Neural cell (in vitro differentiated cells): Measurements from ENCODE around the gene PCLAF. TPM values are rescaled to one million over a fixed set of nuclear protein-coding genes. Genes with fewer than 3 reads are reported as not detected.
"Not testable (repeated sequence)": the region's sequence is repeated elsewhere in the genome, so short reads cannot be mapped to it uniquely, and the experiment has no call there.

Source experiments
- H2AFZ ChIP-seq: fragments of 200-600, 300-800 bp; sonication (generic), shearing (Covaris generic); 2 replicates; pipeline ENCODE4 v1.6.0; 2014; ENCODE audit warnings: low read depth, mild to moderate bottlenecking, antibody characterized with exemption, low read length, moderate library complexity
- H3F3A ChIP-seq: fragments of 200-600 bp; shearing (Covaris generic); 2 replicates; pipeline ENCODE4 v1.6.1; 2016; ENCODE audit warnings: mild to moderate bottlenecking, moderate library complexity, mixed read lengths, antibody characterized with exemption, low read length; ENCODE audit not compliant: insufficient read depth, poor library complexity, severe bottlenecking
- H3K27ac ChIP-seq: fragments of 200-600, 300-800 bp; sonication (generic), shearing (Covaris generic); 2 replicates; pipeline ENCODE4 v1.5.1; 2014; ENCODE audit warnings: mild to moderate bottlenecking, low read length, moderate library complexity
- H3K27me3 ChIP-seq: fragments of 300-800, 200-600 bp; sonication (generic), shearing (Covaris generic); 2 replicates; pipeline ENCODE4 v1.6.0; 2014; ENCODE audit warnings: mild to moderate bottlenecking, low read depth, low read length, moderate library complexity; ENCODE audit not compliant: insufficient read depth
- H3K36me3 ChIP-seq: fragments of 300-800, 200-600 bp; sonication (generic), shearing (Covaris generic); 2 replicates; pipeline ENCODE4 v1.5.1; 2014; ENCODE audit warnings: mild to moderate bottlenecking, antibody characterized with exemption, low read length, moderate library complexity; ENCODE audit not compliant: insufficient read depth
- H3K4me2 ChIP-seq: fragments of 300-800, 200-600 bp; sonication (generic), shearing (Covaris generic); 2 replicates; pipeline ENCODE4 v1.6.0; 2014; ENCODE audit warnings: mild to moderate bottlenecking, low read length
- H3K4me3 ChIP-seq: fragments of 300-800, 200-600 bp; sonication (generic), shearing (Covaris generic); 2 replicates; pipeline ENCODE4 v1.5.1; 2014; ENCODE audit warnings: mild to moderate bottlenecking, low read length, moderate library complexity
- H3K79me2 ChIP-seq: fragments of 200-600 bp; shearing (Covaris generic); replicated peaks from 2 replicates; pipeline ENCODE4 v1.6.0; 2014; ENCODE audit warnings: mild to moderate bottlenecking, low read length, moderate library complexity; ENCODE audit not compliant: insufficient read depth
- H3K9ac ChIP-seq: fragments of 300-800, 200-600 bp; sonication (generic), shearing (Covaris generic); 2 replicates; pipeline ENCODE4 v1.6.1; 2016; ENCODE audit warnings: mild to moderate bottlenecking, low read length, mixed read lengths
- H3K9me2 ChIP-seq: fragments of 200-600 bp; shearing (Covaris generic); 2 replicates; pipeline ENCODE4 v1.6.1; 2016; ENCODE audit warnings: mild to moderate bottlenecking, low read length, mixed read lengths; ENCODE audit not compliant: insufficient read depth
- H3K9me3 ChIP-seq: fragments of 200-600, 300-800 bp; sonication (generic), shearing (Covaris generic); 2 replicates; pipeline ENCODE4 v1.6.1; 2016; ENCODE audit warnings: mild to moderate bottlenecking, mixed run types, low read length, moderate library complexity, mixed read lengths
- H4K20me1 ChIP-seq: fragments of 200-600 bp; shearing (Covaris generic); 2 replicates; pipeline ENCODE4 v1.6.1; 2016; ENCODE audit warnings: mild to moderate bottlenecking, mixed run types; ENCODE audit not compliant: insufficient read depth
- EP300 ChIP-seq: fragments of 450-650 bp; conservative IDR thresholded peaks from 2 replicates; pipeline ENCODE4 v1.6.1; 2014; ENCODE audit warnings: antibody characterized with exemption, mild to moderate bottlenecking, moderate library complexity; ENCODE audit not compliant: poor library complexity, severe bottlenecking
- EZH2 ChIP-seq: fragments of 200-600, 300-800 bp; shearing (Covaris generic), sonication (generic); IDR thresholded peaks from 2 replicates; pipeline ENCODE4 v1.6.1; 2014; ENCODE audit warnings: antibody characterized with exemption, low read length, borderline replicate concordance, mild to moderate bottlenecking; ENCODE audit not compliant: insufficient read depth, poor library complexity, severe bottlenecking
- MXI1 ChIP-seq: fragments of 450-650 bp; conservative IDR thresholded peaks from 2 replicates; pipeline ENCODE4 v1.6.1; 2014; ENCODE audit warnings: antibody characterized with exemption, mild to moderate bottlenecking; ENCODE audit not compliant: poor library complexity, severe bottlenecking
- POLR2AphosphoS5 ChIP-seq: IDR thresholded peaks from 2 replicates; pipeline ENCODE4 v1.6.1; 2012
- RAD21 ChIP-seq: fragments of 450-650 bp; conservative IDR thresholded peaks from 2 replicates; pipeline ENCODE4 v1.6.1; 2014; ENCODE audit warnings: antibody characterized with exemption, mild to moderate bottlenecking, moderate library complexity
- SMC3 ChIP-seq: fragments of 450-650 bp; conservative IDR thresholded peaks from 2 replicates; pipeline ENCODE4 v1.6.1; 2014; ENCODE audit warnings: antibody characterized with exemption, mild to moderate bottlenecking, moderate library complexity; ENCODE audit not compliant: poor library complexity
- TAF1 ChIP-seq: IDR thresholded peaks from 2 replicates; pipeline ENCODE4 v1.6.1; 2012; ENCODE audit warnings: low read depth
- polyA plus RNA-seq: library from polyadenylated mRNA; depleted of rRNA; stranded (reverse); fragments of >200 nt; gene quantifications from 2 replicates; pipeline ENCODE4 v1.2.3, GENCODE V29; 2014
- TF ChIP-seq, protein P1 (sequence below): IDR thresholded peaks from 2 replicates; pipeline ENCODE4 v1.6.1; 2012; ENCODE audit warnings: borderline replicate concordance
- TF ChIP-seq, protein P2 (sequence below): fragments of 450-650 bp; IDR thresholded peaks from 2 replicates; pipeline ENCODE4 v1.5.1; 2014; ENCODE audit warnings: antibody characterized with exemption, mild to moderate bottlenecking, moderate library complexity; ENCODE audit not compliant: poor library complexity, severe bottlenecking

The PCLAF gene
- polyA plus RNA-seq, 1 donor from 2014 or later: 10.8 TPM

DNA sequence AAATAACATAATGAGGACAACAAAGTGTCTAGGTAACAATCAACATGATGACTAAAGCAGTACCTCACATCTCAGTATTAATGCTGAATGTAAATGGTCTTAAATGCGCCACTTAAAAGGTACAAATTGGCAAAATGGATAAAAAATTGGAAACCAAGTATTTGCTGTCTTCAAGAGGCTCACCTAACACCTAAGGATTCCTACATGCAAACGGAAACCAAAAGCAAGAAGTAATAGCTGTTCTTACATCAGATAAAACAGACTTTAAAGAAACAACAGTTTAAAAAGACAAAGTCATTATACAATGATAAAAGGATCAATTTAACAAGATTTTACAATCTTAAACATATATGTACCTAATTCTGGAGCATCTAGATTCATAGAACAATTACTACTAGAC, 47.7 kb downstream of the PCLAF start:
- H2AFZ ChIP-seq: no peak overlapping the region
- no peak overlapping the region for H3K4me3 ChIP-seq
- no peak overlapping the region for H3K4me2 ChIP-seq
- no peaks in the 10 kb centered on the region for H4K20me1 ChIP-seq
- no peaks in the 10 kb centered on the region for H3F3A ChIP-seq
- no peaks in the 10 kb centered on the region for H3K36me3 ChIP-seq
- H3K9ac ChIP-seq: no peak overlapping the region
- no peak overlapping the region for H3K27ac ChIP-seq
- H3K9me3 ChIP-seq: no peaks in the 10 kb centered on the region
- no peaks in the 10 kb centered on the region for H3K27me3 ChIP-seq
- H3K79me2 ChIP-seq: no peaks in the 10 kb centered on the region
- no peaks in the 10 kb centered on the region for H3K9me2 ChIP-seq
- TF ChIP-seq RAD21: no peak
- TF ChIP-seq POLR2AphosphoS5: no peak
- TF ChIP-seq, protein P1, sequence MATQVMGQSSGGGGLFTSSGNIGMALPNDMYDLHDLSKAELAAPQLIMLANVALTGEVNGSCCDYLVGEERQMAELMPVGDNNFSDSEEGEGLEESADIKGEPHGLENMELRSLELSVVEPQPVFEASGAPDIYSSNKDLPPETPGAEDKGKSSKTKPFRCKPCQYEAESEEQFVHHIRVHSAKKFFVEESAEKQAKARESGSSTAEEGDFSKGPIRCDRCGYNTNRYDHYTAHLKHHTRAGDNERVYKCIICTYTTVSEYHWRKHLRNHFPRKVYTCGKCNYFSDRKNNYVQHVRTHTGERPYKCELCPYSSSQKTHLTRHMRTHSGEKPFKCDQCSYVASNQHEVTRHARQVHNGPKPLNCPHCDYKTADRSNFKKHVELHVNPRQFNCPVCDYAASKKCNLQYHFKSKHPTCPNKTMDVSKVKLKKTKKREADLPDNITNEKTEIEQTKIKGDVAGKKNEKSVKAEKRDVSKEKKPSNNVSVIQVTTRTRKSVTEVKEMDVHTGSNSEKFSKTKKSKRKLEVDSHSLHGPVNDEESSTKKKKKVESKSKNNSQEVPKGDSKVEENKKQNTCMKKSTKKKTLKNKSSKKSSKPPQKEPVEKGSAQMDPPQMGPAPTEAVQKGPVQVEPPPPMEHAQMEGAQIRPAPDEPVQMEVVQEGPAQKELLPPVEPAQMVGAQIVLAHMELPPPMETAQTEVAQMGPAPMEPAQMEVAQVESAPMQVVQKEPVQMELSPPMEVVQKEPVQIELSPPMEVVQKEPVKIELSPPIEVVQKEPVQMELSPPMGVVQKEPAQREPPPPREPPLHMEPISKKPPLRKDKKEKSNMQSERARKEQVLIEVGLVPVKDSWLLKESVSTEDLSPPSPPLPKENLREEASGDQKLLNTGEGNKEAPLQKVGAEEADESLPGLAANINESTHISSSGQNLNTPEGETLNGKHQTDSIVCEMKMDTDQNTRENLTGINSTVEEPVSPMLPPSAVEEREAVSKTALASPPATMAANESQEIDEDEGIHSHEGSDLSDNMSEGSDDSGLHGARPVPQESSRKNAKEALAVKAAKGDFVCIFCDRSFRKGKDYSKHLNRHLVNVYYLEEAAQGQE: no peak
- TF ChIP-seq, protein P2, sequence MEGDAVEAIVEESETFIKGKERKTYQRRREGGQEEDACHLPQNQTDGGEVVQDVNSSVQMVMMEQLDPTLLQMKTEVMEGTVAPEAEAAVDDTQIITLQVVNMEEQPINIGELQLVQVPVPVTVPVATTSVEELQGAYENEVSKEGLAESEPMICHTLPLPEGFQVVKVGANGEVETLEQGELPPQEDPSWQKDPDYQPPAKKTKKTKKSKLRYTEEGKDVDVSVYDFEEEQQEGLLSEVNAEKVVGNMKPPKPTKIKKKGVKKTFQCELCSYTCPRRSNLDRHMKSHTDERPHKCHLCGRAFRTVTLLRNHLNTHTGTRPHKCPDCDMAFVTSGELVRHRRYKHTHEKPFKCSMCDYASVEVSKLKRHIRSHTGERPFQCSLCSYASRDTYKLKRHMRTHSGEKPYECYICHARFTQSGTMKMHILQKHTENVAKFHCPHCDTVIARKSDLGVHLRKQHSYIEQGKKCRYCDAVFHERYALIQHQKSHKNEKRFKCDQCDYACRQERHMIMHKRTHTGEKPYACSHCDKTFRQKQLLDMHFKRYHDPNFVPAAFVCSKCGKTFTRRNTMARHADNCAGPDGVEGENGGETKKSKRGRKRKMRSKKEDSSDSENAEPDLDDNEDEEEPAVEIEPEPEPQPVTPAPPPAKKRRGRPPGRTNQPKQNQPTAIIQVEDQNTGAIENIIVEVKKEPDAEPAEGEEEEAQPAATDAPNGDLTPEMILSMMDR: no peak
- no peak for TF ChIP-seq TAF1
- no peak for TF ChIP-seq MXI1
- TF ChIP-seq EZH2: no peak
- TF ChIP-seq EP300: no peak
- TF ChIP-seq SMC3: no peak

DNA sequence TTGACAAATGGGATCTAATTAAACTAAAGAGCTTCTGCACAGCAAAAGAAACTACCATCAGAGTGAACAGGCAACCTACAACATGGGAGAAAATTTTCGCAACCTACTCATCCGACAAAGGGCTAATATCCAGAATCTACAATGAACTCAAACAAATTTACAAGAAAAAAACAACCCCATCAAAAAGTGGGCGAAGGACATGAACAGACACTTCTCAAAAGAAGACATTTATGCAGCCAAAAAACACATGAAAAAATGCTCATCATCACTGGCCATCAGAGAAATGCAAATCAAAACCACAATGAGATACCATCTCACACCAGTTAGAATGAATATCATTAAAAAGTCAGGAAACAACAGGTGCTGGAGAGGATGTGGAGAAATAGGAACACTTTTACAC, 49.6 kb downstream of the PCLAF start:
- not testable (repeated sequence) for H3K4me3 ChIP-seq, H3K79me2 ChIP-seq, H3K9me3 ChIP-seq, H4K20me1 ChIP-seq, H3K36me3 ChIP-seq, H3F3A ChIP-seq, H3K4me2 ChIP-seq, H3K9ac ChIP-seq, H2AFZ ChIP-seq, H3K9me2 ChIP-seq, H3K27me3 ChIP-seq, H3K27ac ChIP-seq

DNA sequence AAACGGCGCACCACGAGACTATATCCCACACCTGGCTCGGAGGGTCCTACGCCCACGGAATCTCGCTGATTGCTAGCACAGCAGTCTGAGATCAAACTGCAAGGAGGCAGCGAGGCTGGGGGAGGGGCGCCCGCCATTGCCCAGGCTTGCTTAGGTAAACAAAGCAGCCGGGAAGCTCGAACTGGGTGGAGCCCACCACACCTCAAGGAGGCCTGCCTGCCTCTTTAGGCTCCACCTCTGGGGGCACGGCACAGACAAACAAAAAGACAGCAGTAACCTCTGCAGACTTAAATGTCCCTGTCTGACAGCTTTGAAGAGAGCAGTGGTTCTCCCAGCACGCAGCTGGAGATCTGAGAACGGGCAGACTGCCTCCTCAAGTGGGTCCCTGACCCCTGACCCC, 54.3 kb downstream of the PCLAF start:
- H2AFZ ChIP-seq, H3K9me3 ChIP-seq, H3K27ac ChIP-seq, H3K79me2 ChIP-seq, H3K4me3 ChIP-seq, H3K27me3 ChIP-seq, H4K20me1 ChIP-seq, H3K9ac ChIP-seq, H3K36me3 ChIP-seq, H3K9me2 ChIP-seq, H3K4me2 ChIP-seq, H3F3A ChIP-seq: not testable (repeated sequence)

DNA sequence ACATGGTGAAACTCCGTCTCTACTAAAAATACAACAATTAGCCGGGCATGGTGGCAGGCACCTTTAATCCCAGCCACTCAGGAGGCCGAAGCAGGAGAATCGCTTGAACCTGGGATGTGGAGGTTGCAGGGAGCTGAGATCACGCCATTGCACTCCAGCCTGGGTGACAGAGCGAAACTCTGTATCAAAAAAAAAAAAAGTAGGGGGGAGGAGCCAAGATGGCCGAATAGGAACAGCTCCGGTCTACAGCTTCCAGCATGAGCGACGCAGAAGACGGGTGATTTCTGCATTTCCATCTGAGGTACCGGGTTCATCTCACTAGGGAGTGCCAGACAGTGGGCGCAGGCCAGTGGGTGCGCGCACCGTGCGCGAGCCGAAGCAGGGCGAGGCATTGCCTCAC, 54.8 kb downstream of the PCLAF start:
- not testable (repeated sequence) for H3K27ac ChIP-seq, H3K36me3 ChIP-seq, H3F3A ChIP-seq, H4K20me1 ChIP-seq, H3K9me3 ChIP-seq, H2AFZ ChIP-seq, H3K4me3 ChIP-seq, H3K9me2 ChIP-seq, H3K27me3 ChIP-seq, H3K9ac ChIP-seq, H3K4me2 ChIP-seq, H3K79me2 ChIP-seq
